ENCODE data around the gene ITGB2. TPM values are rescaled to one million over a fixed set of nuclear protein-coding genes. Genes with fewer than 3 reads are reported as not detected.

Gene ITGB2
- total RNA-seq, 1 donor from 2014 or later = 84.5 TPM

- DNase-seq (ENCODE audit: low spot score) = no peak
These were observed 34.6 kb upstream of the ITGB2 start for GRCh38 chr21:44955141-44955797.

GRCh38 chr21:44954281-44954771 is 33.6 kb upstream of the ITGB2 start:
- no peak for DNase-seq (ENCODE audit: low spot score)

- DNase-seq (ENCODE audit: low spot score) = no peak
These were observed 32.9 kb upstream of the ITGB2 start for GRCh38 chr21:44953628-44954021.

- DNase-seq (ENCODE audit: low spot score) = no peak
These were observed 32.4 kb upstream of the ITGB2 start for GRCh38 chr21:44952929-44953627.

GRCh38 chr21:44952116-44952928 is 31.6 kb upstream of the ITGB2 start:
- DNase-seq (ENCODE audit: low spot score) = no peak

- DNase-seq (ENCODE audit: low spot score) = no peak
These were observed 30.7 kb upstream of the ITGB2 start for GRCh38 chr21:44951186-44951915.

- no peak for DNase-seq (ENCODE audit: low spot score)
These were observed 29.7 kb upstream of the ITGB2 start for GRCh38 chr21:44950351-44950750.

- DNase-seq (ENCODE audit: low spot score) = peak; percentile 81
These were observed 29.1 kb upstream of the ITGB2 start for GRCh38 chr21:44949779-44950198.

- no peak for DNase-seq (ENCODE audit: low spot score)
These were observed 28.6 kb upstream of the ITGB2 start for GRCh38 chr21:44949161-44949778.

- no peak for DNase-seq (ENCODE audit: low spot score)
These were observed 27.9 kb upstream of the ITGB2 start for GRCh38 chr21:44948426-44949120.

GRCh38 chr21:44947930-44948331 is 27.2 kb upstream of the ITGB2 start:
- no peak for DNase-seq (ENCODE audit: low spot score)

GRCh38 chr21:44947111-44947929 is 26.6 kb upstream of the ITGB2 start:
- DNase-seq (ENCODE audit: low spot score) = no peak

- DNase-seq (ENCODE audit: low spot score) = no peak
These were observed 25.7 kb upstream of the ITGB2 start for GRCh38 chr21:44946254-44947041.

- DNase-seq (ENCODE audit: low spot score) = no peak
These were observed 23.9 kb upstream of the ITGB2 start for GRCh38 chr21:44944596-44944995.

GRCh38 chr21:44943686-44944550 is 23.2 kb upstream of the ITGB2 start:
- no peak for DNase-seq (ENCODE audit: low spot score)

GRCh38 chr21:44943005-44943685 is 22.4 kb upstream of the ITGB2 start:
- no peak for DNase-seq (ENCODE audit: low spot score)

- no peak for DNase-seq (ENCODE audit: low spot score)
These were observed 21.9 kb upstream of the ITGB2 start for GRCh38 chr21:44942566-44942965.

Data from mucosa of gallbladder (tissue), 1 donor.